Heart left ventricle (tissue), 13 donors: ENCODE results near the gene HDAC8.

ENCODE experiments used
- POLR2A ChIP-seq, 2 donors: fragments of 450-650 bp; IDR thresholded peaks; one replicate each; pipeline ENCODE4 v1.6.1; 2017; ENCODE audit warnings: antibody characterized with exemption in 2 of 2, mild to moderate bottlenecking in 2 of 2, moderate library complexity in 2 of 2
- TF ChIP-seq, protein P1 (sequence below), 12 donors: fragments of 200-600 bp; sonication (generic) in 4 of 12; IDR thresholded peaks; one replicate each; pipeline versions ENCODE4 v1.5.0 to v1.8.0; 2018 to 2022; ENCODE audit warnings: antibody characterized with exemption in 12 of 12, mild to moderate bottlenecking in 5 of 12
- donor health status: ischemic (EF 13 %, LVEDD 7.1; RV severe dilation, severe dysfunction).
- donor health status: DM: no; HTN: yes; CAD: no.
- donor health status: DM: no; HTN: no; CAD: no.
- donor health status: ischemic (EF 25% LVEDD 6.9; RV normal size, moderate dysfunction).
- donor health status: ischemic (EF 25% LVEDD 5.7; RV mildly dilated, moderate dysfunction).
- donor health status: ischemic (EF 35%, LVEDD 5.7; RV mildly dilated, moderate dysfunction).
- donor health status: nonischemic (EF 11% LVEDD 7.7; RV severe dilation, severe dysfunction).
- donor health status: DM: yes; HTN: yes; CAD: no.
- donor health status: PGD.
- donor health status: ischemic (EF 29% LVEDD 5.4; RV normal size, mild dysfunction).
- donor health status: nonischemic (EF 23%, LVEDD 6.1; RV moderate dilation, normal function).

DNA sequence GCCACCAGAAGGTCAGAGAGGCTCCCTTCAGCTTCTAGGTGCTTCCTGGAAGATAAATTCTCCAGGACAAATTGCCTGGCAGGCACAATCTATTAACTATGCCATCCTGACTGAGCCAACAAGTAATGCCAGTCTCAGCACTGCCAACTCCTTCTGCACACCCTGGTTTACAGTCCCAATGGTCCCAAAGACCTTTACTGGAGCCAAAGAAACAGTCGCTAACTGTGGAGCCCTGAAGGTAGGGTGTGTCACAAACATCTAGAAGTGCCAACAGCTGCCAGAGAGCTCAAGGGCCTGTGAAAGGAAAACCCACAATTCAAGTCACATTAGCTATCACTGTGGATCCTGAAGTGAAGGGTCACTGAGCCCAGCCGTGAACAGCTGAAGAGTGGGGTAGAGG, 232.0 kb downstream of the HDAC8 start:
- TF ChIP-seq, protein P1, sequence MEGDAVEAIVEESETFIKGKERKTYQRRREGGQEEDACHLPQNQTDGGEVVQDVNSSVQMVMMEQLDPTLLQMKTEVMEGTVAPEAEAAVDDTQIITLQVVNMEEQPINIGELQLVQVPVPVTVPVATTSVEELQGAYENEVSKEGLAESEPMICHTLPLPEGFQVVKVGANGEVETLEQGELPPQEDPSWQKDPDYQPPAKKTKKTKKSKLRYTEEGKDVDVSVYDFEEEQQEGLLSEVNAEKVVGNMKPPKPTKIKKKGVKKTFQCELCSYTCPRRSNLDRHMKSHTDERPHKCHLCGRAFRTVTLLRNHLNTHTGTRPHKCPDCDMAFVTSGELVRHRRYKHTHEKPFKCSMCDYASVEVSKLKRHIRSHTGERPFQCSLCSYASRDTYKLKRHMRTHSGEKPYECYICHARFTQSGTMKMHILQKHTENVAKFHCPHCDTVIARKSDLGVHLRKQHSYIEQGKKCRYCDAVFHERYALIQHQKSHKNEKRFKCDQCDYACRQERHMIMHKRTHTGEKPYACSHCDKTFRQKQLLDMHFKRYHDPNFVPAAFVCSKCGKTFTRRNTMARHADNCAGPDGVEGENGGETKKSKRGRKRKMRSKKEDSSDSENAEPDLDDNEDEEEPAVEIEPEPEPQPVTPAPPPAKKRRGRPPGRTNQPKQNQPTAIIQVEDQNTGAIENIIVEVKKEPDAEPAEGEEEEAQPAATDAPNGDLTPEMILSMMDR (IDR thresholded peaks at IDR 0.05): no peak
- no peak for TF ChIP-seq POLR2A (IDR thresholded peaks at IDR 0.05)
